Stimulated activated CD8-positive, alpha-beta memory T cell treated with anti-CD3 and anti-CD28 coated beads, Interleukin-7, amount 100 ng/mL, for 48 hours (primary cell): Measurements from ENCODE around the gene SCP2D1.

Experiments
- DNase-seq, 2 donors: peaks; one replicate each; pipeline ENCODE4 v3.0.0-alpha.2; 2020; ENCODE audit warnings: low read depth in 1 of 2; ENCODE audit errors: extremely low read depth in 1 of 2

SCP2D1 gene

GRCh38 chr20:18858816-18859215 is 45.2 kb downstream of the SCP2D1 start:
- no peak for DNase-seq
